MG63 (cell line): ENCODE data around the gene AKR1B15. TPM values are rescaled to one million over a fixed set of nuclear protein-coding genes. Genes with fewer than 3 reads are reported as not detected.

Source experiments
- DNase-seq: peaks from one replicate; pipeline ENCODE4 v3.0.0-alpha.2; 2020
- H3K27me3 ChIP-seq: fragments of 250-450 bp; sonication (Bioruptor Pico); 2 replicates; pipeline ENCODE4 v1.5.1; 2020; ENCODE audit warnings: mild to moderate bottlenecking, moderate library complexity
- H3K36me3 ChIP-seq: fragments of 250-450 bp; sonication (Bioruptor Pico); 2 replicates; pipeline ENCODE4 v1.5.1; 2020; ENCODE audit warnings: mild to moderate bottlenecking, moderate library complexity
- H3K4me3 ChIP-seq: fragments of 250-450 bp; sonication (Bioruptor Pico); 2 replicates; pipeline ENCODE4 v1.5.1; 2020; ENCODE audit warnings: mild to moderate bottlenecking, moderate library complexity
- H3K9me3 ChIP-seq: fragments of 250-450 bp; sonication (Bioruptor Pico); 2 replicates; pipeline ENCODE4 v1.5.1; 2020; ENCODE audit warnings: mild to moderate bottlenecking, moderate library complexity
- total RNA-seq: library from RNA; depleted of rRNA; stranded (reverse); fragments of >200 nt; shearing (Covaris generic); gene quantifications from 2 replicates; pipeline ENCODE4 v1.2.3, GENCODE V29; 2014; ENCODE audit warnings: low replicate concordance; rRNA removed

Gene AKR1B15
- total RNA-seq, 1 experiment from 2014 or later = not detected

DNA sequence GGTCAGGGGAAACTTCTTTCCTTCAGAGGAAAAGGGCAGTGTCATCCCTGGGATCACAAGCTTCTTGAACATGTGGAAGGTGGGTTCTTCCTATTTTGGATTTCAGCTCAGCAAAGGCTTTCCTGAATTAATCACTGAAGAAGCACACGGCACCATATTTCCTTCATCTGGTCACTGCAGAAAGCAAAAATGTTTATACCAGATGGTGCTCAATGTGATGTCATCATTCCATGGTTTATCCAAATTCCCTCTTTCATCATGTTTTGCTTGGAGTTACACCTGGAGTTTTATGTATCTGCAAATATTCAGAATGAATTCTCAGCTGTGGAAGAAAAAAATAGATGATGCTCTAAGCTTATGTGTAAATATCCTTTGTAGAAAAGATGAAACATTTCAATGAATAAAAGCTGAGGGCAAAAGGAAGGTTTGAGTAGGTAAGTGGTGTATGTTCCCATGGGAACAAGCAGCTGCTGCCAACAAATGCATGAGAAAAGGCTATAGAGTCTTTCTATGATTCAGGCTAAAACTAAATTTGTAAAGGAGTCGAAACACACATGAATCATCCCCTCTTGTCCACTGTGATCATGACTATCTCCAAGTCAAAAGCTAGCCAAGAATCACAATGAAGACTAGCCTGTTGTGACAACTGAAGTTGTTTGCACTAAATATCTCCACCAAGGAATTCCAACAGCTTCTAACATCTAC is 70.9 kb downstream of the AKR1B15 start:
- no peaks in the 10 kb centered on the region for H3K9me3 ChIP-seq
- peak; percentile 63 for DNase-seq
- H3K27me3 ChIP-seq = no peaks in the 10 kb centered on the region
- no peak overlapping the region for H3K4me3 ChIP-seq
- H3K36me3 ChIP-seq = no peaks in the 10 kb centered on the region

DNA sequence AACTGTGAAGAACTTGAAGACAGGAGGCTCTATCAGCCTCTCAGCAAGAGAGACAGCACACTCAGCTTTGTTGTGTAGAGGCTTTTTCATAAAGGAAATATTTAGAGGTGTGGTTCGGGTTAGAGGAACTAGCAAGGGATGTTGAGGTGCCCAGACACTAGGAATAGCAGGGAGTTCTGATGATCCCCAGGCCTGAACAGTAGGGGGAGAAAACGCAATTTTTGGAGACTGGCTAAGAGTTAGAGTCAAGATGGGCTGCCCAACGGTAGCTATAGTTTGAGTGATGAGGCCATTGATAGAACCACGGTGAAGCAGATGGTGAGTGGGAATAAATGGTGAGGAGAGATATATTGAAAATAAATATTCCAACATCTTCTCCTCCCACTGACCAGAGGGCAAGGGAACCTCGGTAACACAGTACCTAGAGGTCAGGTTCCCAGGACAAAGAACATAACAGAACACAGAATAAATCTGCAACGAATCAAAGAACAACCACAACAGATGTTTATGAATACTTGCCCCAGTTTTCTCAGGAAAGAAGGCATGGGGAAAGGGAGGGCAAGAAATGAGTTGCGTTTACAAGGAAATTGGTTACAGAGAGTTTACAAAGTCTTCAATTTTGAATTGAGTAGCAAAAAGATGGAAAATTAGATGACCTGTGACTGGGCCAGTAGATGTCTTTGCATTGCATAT is 73.5 kb downstream of the AKR1B15 start:
- Histone ChIP-seq H3K36me3 (no peaks in the 10 kb centered on the region), H3K27me3 (no peaks in the 10 kb centered on the region), H3K4me3 (no peak overlapping the region), H3K9me3 (no peaks in the 10 kb centered on the region)
- DNase-seq = no peak

- Histone ChIP-seq H3K27me3 (no peaks in the 10 kb centered on the region), H3K36me3 (no peaks in the 10 kb centered on the region), H3K9me3 (no peaks in the 10 kb centered on the region), H3K4me3 (no peak overlapping the region)
- no peak for DNase-seq
These were observed 74.3 kb downstream of the AKR1B15 start for GRCh38 chr7:134623193-134623592.

- no peaks in the 10 kb centered on the region for H3K27me3 ChIP-seq
- DNase-seq = no peak
- no peaks in the 10 kb centered on the region for H3K36me3 ChIP-seq
- H3K4me3 ChIP-seq = no peak overlapping the region
- H3K9me3 ChIP-seq = no peaks in the 10 kb centered on the region
These were observed 76.6 kb downstream of the AKR1B15 start for GRCh38 chr7:134625550-134625949.

DNA sequence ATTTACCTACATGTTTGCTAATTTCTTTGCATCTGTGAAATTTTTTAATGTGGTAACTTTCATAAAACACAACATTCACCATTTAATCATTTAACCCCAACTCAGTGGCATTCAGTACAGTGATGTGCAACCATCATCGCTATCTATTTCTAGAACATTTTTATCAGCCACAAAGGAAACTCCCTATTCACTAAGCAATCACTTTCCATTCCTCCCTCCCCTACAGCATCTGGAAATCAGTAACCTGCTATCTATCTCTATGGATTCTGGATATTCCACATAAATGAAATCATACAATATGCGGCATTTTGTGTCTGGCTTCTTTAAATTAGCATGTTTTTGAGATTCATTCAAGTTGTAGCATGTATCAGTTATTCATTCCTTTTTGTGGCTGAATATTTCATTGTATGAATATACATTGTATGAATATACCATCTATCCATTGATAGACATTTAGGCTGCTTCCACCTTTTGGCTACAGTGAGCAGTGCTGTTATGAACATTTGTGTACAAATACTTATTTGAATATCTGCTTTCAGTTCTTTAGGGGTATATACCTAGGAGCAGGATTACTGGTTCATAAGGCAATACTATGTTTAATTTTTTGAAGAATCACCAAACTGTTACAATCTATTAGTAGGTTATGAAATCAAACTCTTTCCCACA is 78.3 kb downstream of the AKR1B15 start:
- H3K27me3 ChIP-seq = no peaks in the 10 kb centered on the region
- no peak overlapping the region for H3K4me3 ChIP-seq
- no peak for DNase-seq
- H3K36me3 ChIP-seq = no peaks in the 10 kb centered on the region
- H3K9me3 ChIP-seq = no peaks in the 10 kb centered on the region

- no peak for DNase-seq
- Histone ChIP-seq H3K36me3 (no peaks in the 10 kb centered on the region), H3K9me3 (no peaks in the 10 kb centered on the region), H3K27me3 (no peaks in the 10 kb centered on the region), H3K4me3 (no peak overlapping the region)
These were observed 78.9 kb downstream of the AKR1B15 start for GRCh38 chr7:134627775-134628153.

GRCh38 chr7:134629445-134629844 is 80.5 kb downstream of the AKR1B15 start:
- DNase-seq = no peak
- H3K36me3 ChIP-seq = no peaks in the 10 kb centered on the region
- H3K9me3 ChIP-seq = no peaks in the 10 kb centered on the region
- H3K4me3 ChIP-seq = no peak overlapping the region
- no peaks in the 10 kb centered on the region for H3K27me3 ChIP-seq

Other genes with a start within 250 kb of the AKR1B15 start
- gene SLC35B4, start 232.2 kb upstream of the AKR1B15 start, total RNA-seq = 5.3 and 6.5 TPM in 2 replicates
- gene AKR1B1, start 90.0 kb upstream of the AKR1B15 start, total RNA-seq = 53.3 and 89.3 TPM in 2 replicates
- gene AKR1B10, start 21.5 kb upstream of the AKR1B15 start, total RNA-seq = not detected in 2 replicates
- gene BPGM, start 97.7 kb downstream of the AKR1B15 start, total RNA-seq = 8.7 and 9.6 TPM in 2 replicates
- 53.1 and 68.3 TPM in 2 replicates for gene CALD1, start 230.5 kb downstream of the AKR1B15 start, total RNA-seq